ENCODE results near the gene ASB1.
"Not testable (repeated sequence)": the region's sequence is repeated elsewhere in the genome, so short reads cannot be mapped to it uniquely, and the experiment has no call there.

ASB1 gene

GRCh38 chr2:238440331-238440730 is 13.6 kb downstream of the ASB1 start:
- Histone ChIP-seq H3K36me3 (ENCODE audit: control insufficient read depth in 1 of 2, insufficient read depth in 2 of 2, low read length in 2 of 2) (peaks cover 23 to 28% of the 10 kb centered on the region in 2 donors), H3K4me1 (ENCODE audit: control insufficient read depth in 1 of 2, insufficient read depth in 2 of 2, low read length in 2 of 2) (peaks cover 0 to 11% of the 10 kb centered on the region in 2 donors), H3K9me3 (ENCODE audit: control insufficient read depth in 1 of 2, low read length in 2 of 2) (no peaks in the 10 kb centered on the region), H3K27ac (ENCODE audit: low read length) (no peak overlapping the region), H3K4me3 (ENCODE audit: low read depth in 1 of 2, low read length in 2 of 2) (no peak overlapping the region), H3K27me3 (ENCODE audit: low read depth, low read length) (no peaks in the 10 kb centered on the region)

DNA sequence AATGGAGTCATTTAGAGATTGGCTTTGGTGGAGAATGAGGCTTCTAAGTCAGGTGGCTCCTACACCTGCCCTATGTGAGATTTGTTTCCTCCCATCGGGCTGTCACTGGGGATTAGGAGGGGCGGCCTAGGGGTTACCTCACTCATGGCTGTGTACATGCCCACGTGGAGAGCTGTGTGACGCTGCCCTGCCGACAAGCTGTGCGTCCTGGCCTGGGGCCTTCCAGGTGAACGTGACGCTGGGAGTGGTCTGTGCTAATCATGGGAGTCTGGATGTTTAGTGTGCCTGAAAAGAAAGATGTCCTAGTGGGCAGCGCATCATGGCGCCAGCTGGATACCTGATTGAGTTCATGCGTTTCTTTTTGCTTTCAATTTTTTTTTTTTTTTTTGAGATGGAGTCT is 14.0 kb downstream of the ASB1 start:
- no peak overlapping the region for H3K4me3 ChIP-seq (ENCODE audit: low read depth in 1 of 2, low read length in 2 of 2)
- peaks cover 25 to 28% of the 10 kb centered on the region in 2 donors for H3K36me3 ChIP-seq (ENCODE audit: control insufficient read depth in 1 of 2, insufficient read depth in 2 of 2, low read length in 2 of 2)
- H3K27me3 ChIP-seq (ENCODE audit: low read depth, low read length), result no peaks in the 10 kb centered on the region
- peaks cover 0 to 11% of the 10 kb centered on the region in 2 donors for H3K4me1 ChIP-seq (ENCODE audit: control insufficient read depth in 1 of 2, insufficient read depth in 2 of 2, low read length in 2 of 2)
- no peaks in the 10 kb centered on the region for H3K9me3 ChIP-seq (ENCODE audit: control insufficient read depth in 1 of 2, low read length in 2 of 2)
- H3K27ac ChIP-seq (ENCODE audit: low read length), result no peak overlapping the region

GRCh38 chr2:238441262-238442114 is 14.8 kb downstream of the ASB1 start:
- Histone ChIP-seq H3K9me3 (ENCODE audit: control insufficient read depth in 1 of 2, low read length in 2 of 2) (no peaks in the 10 kb centered on the region), H3K4me3 (ENCODE audit: low read depth in 1 of 2, low read length in 2 of 2) (no peak overlapping the region), H3K27me3 (ENCODE audit: low read depth, low read length) (no peaks in the 10 kb centered on the region), H3K36me3 (ENCODE audit: control insufficient read depth in 1 of 2, insufficient read depth in 2 of 2, low read length in 2 of 2) (peaks cover 32 to 34% of the 10 kb centered on the region in 2 donors), H3K4me1 (ENCODE audit: control insufficient read depth in 1 of 2, insufficient read depth in 2 of 2, low read length in 2 of 2) (peaks cover 0 to 11% of the 10 kb centered on the region in 2 donors), H3K27ac (ENCODE audit: low read length) (no peak overlapping the region)

DNA sequence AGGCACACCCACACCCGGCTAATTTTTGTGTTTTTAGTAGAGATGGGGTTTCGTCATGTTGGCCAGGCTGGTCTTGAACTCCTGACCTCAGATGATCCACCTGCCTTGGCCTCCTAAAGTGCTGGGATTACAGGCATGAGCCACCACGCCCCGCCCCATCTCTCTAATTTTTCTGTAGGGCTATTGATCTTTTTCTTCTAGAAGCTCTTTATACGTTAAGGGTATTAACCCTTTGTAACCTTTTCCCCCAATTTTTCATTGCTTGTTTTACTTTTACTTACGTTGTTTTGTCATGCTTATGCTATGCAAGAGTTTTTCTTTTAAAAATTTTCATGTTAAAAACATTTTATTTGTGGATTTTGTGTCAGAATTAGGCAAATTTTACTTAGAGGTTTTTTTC is 15.5 kb downstream of the ASB1 start:
- H3K9me3 ChIP-seq (ENCODE audit: control insufficient read depth in 1 of 2, low read length in 2 of 2); H3K27me3 ChIP-seq (ENCODE audit: low read depth, low read length); H3K27ac ChIP-seq (ENCODE audit: low read length); H3K4me3 ChIP-seq (ENCODE audit: low read depth in 1 of 2, low read length in 2 of 2): not testable (repeated sequence)
- Histone ChIP-seq H3K4me1 (ENCODE audit: control insufficient read depth in 1 of 2, insufficient read depth in 2 of 2, low read length in 2 of 2) (peaks cover 0 to 11% of the 10 kb centered on the region in 2 donors), H3K36me3 (ENCODE audit: control insufficient read depth in 1 of 2, insufficient read depth in 2 of 2, low read length in 2 of 2) (peaks cover 40 to 41% of the 10 kb centered on the region in 2 donors)

DNA sequence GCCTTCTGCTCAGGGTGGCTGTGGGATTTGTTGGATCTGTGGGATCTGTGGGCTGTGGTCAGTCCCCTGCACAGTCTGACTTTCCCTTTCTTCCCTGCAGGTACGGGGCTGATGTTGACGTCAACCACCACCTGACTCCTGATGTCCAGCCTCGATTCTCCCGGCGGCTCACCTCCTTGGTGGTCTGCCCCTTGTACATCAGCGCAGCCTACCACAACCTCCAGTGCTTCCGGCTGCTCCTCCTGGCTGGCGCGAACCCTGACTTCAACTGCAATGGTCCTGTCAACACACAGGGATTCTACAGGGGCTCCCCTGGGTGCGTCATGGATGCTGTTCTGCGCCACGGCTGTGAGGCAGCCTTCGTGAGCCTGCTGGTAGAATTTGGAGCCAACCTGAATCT is 17.5 kb downstream of the ASB1 start:
- Histone ChIP-seq H3K4me1 (ENCODE audit: control insufficient read depth in 1 of 2, insufficient read depth in 2 of 2, low read length in 2 of 2) (peaks cover 0 to 15% of the 10 kb centered on the region in 2 donors), H3K36me3 (ENCODE audit: control insufficient read depth in 1 of 2, insufficient read depth in 2 of 2, low read length in 2 of 2) (peaks cover 44 to 51% of the 10 kb centered on the region in 2 donors), H3K9me3 (ENCODE audit: control insufficient read depth in 1 of 2, low read length in 2 of 2) (no peaks in the 10 kb centered on the region), H3K27me3 (ENCODE audit: low read depth, low read length) (no peaks in the 10 kb centered on the region), H3K4me3 (ENCODE audit: low read depth in 1 of 2, low read length in 2 of 2) (no peak overlapping the region), H3K27ac (ENCODE audit: low read length) (no peak overlapping the region)

GRCh38 chr2:238445409-238446190 is 18.9 kb downstream of the ASB1 start:
- Histone ChIP-seq H3K4me1 (ENCODE audit: control insufficient read depth in 1 of 2, insufficient read depth in 2 of 2, low read length in 2 of 2) (peaks cover 0 to 18% of the 10 kb centered on the region in 2 donors), H3K9me3 (ENCODE audit: control insufficient read depth in 1 of 2, low read length in 2 of 2) (no peaks in the 10 kb centered on the region), H3K4me3 (ENCODE audit: low read depth in 1 of 2, low read length in 2 of 2) (no peak overlapping the region), H3K36me3 (ENCODE audit: control insufficient read depth in 1 of 2, insufficient read depth in 2 of 2, low read length in 2 of 2) (peaks cover 44 to 51% of the 10 kb centered on the region in 2 donors), H3K27me3 (ENCODE audit: low read depth, low read length) (no peaks in the 10 kb centered on the region), H3K27ac (ENCODE audit: low read length) (no peak overlapping the region)

- Histone ChIP-seq H3K9me3 (ENCODE audit: control insufficient read depth in 1 of 2, low read length in 2 of 2) (no peaks in the 10 kb centered on the region), H3K27ac (ENCODE audit: low read length) (no peak overlapping the region), H3K27me3 (ENCODE audit: low read depth, low read length) (no peaks in the 10 kb centered on the region), H3K4me1 (ENCODE audit: control insufficient read depth in 1 of 2, insufficient read depth in 2 of 2, low read length in 2 of 2) (peaks cover 0 to 17% of the 10 kb centered on the region in 2 donors), H3K36me3 (ENCODE audit: control insufficient read depth in 1 of 2, insufficient read depth in 2 of 2, low read length in 2 of 2) (peaks cover 48 to 51% of the 10 kb centered on the region in 2 donors), H3K4me3 (ENCODE audit: low read depth in 1 of 2, low read length in 2 of 2) (no peak overlapping the region)
These were observed 19.6 kb downstream of the ASB1 start for GRCh38 chr2:238446371-238446770.

DNA sequence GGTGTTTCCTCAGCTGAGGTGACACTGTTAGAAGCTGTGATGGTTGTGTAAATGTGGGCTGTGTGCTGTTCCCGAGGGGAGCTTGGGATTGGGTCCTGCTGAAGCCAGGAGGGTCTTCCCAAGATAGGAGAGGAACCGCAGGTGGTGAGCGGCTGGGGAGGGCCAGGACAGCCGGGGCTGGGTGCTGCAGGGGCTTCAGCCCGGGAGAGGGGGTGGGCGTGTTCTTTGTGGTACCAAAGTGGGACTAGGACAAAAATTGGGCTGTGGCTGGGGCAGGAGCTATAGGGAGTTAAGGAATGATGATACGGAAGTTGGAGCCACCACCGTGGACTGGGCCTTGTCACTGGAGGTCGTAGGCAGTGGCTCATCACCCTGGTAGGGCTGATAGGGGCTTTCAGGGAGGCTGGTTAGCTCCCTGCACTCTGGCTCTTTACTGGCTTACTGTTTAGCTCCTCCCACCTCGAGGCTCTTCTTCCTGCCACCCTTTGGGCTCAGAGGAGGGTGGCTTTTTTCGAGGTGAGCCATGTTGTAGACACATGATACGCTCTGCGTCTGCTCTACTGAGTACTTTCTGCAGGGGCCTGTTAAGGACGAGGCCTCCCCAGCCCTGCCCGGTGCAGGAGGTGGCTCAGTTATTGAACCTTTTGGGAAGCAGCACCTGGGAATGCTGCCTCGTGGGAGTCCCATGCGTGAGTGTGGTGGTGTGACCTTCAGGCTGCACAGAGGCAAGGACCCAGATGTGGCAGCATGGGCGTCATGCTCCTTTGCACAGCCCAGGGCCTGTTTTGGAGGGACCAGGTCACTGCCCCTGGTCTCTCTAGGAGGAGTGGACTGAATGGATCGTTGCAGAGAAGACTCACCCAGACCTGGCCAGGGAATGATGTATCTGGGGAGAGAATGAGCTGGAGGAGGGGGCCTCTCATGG is 21.6 kb downstream of the ASB1 start:
- no peaks in the 10 kb centered on the region for H3K27me3 ChIP-seq (ENCODE audit: low read depth, low read length)
- peaks cover 60 to 63% of the 10 kb centered on the region in 2 donors for H3K36me3 ChIP-seq (ENCODE audit: control insufficient read depth in 1 of 2, insufficient read depth in 2 of 2, low read length in 2 of 2)
- no peak overlapping the region for H3K4me3 ChIP-seq (ENCODE audit: low read depth in 1 of 2, low read length in 2 of 2)
- no peak overlapping the region for H3K27ac ChIP-seq (ENCODE audit: low read length)
- H3K4me1 ChIP-seq (ENCODE audit: control insufficient read depth in 1 of 2, insufficient read depth in 2 of 2, low read length in 2 of 2), result peaks cover 0 to 13% of the 10 kb centered on the region in 2 donors
- H3K9me3 ChIP-seq (ENCODE audit: control insufficient read depth in 1 of 2, low read length in 2 of 2), result no peaks in the 10 kb centered on the region

DNA sequence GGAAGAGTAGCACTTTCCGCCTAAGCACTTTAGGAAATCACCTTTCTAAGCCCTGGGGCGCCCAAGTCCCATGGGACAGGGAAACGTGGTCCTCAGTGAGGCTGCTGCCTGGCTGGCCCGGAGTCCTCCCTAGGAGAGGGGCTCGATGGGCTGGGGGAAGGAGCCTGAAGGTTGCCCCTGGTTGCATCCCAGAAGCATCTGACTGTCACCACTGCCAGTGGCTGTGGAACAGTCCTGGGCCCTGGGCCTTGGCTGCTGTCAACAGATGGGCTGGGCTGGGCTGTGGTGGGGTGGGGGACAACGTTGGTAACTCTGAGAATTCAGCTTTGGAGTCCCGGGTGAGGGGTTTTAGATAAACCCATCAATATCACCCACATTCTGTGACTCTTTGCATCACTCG is 22.5 kb downstream of the ASB1 start:
- H3K4me1 ChIP-seq (ENCODE audit: control insufficient read depth in 1 of 2, insufficient read depth in 2 of 2, low read length in 2 of 2), result peaks cover 0 to 13% of the 10 kb centered on the region in 2 donors
- H3K4me3 ChIP-seq (ENCODE audit: low read depth in 1 of 2, low read length in 2 of 2), result no peak overlapping the region
- peaks cover 56 to 60% of the 10 kb centered on the region in 2 donors for H3K36me3 ChIP-seq (ENCODE audit: control insufficient read depth in 1 of 2, insufficient read depth in 2 of 2, low read length in 2 of 2)
- no peaks in the 10 kb centered on the region for H3K9me3 ChIP-seq (ENCODE audit: control insufficient read depth in 1 of 2, low read length in 2 of 2)
- no peak overlapping the region for H3K27ac ChIP-seq (ENCODE audit: low read length)
- H3K27me3 ChIP-seq (ENCODE audit: low read depth, low read length), result no peaks in the 10 kb centered on the region

- H3K9me3 ChIP-seq (ENCODE audit: control insufficient read depth in 1 of 2, low read length in 2 of 2), result no peaks in the 10 kb centered on the region
- no peak overlapping the region for H3K27ac ChIP-seq (ENCODE audit: low read length)
- peaks cover 0 to 13% of the 10 kb centered on the region in 2 donors for H3K4me1 ChIP-seq (ENCODE audit: control insufficient read depth in 1 of 2, insufficient read depth in 2 of 2, low read length in 2 of 2)
- H3K4me3 ChIP-seq (ENCODE audit: low read depth in 1 of 2, low read length in 2 of 2), result no peak overlapping the region
- no peaks in the 10 kb centered on the region for H3K27me3 ChIP-seq (ENCODE audit: low read depth, low read length)
- H3K36me3 ChIP-seq (ENCODE audit: control insufficient read depth in 1 of 2, insufficient read depth in 2 of 2, low read length in 2 of 2), result peaks cover 49 to 52% of the 10 kb centered on the region in 2 donors
These were observed 23.2 kb downstream of the ASB1 start for GRCh38 chr2:238449909-238450417.
